Esophagus squamous epithelium (tissue), 5 donors: ENCODE data around the gene RNASE8. TPM values are rescaled to one million over a fixed set of nuclear protein-coding genes. Genes with fewer than 3 reads are reported as not detected.

Source experiments
- DNase-seq: peaks from one replicate; lab custom pipeline; 2025; lab: John Stamatoyannopoulos, UW
- H3K27ac ChIP-seq, 4 donors: fragments of 200-600 bp; sonication (generic); one replicate each; pipeline ENCODE4 v1.5.1; 2016 to 2019; ENCODE audit warnings: mild to moderate bottlenecking in 1 of 4
- H3K27me3 ChIP-seq, 4 donors: fragments of 200-600 bp; sonication (generic); 1 replicate in 3 of 4; 2 replicates in 1 of 4; pipeline versions ENCODE4 v1.5.1 to v1.6.0; 2017 to 2021; ENCODE audit warnings: antibody characterized with exemption in 1 of 4
- H3K36me3 ChIP-seq, 3 donors: fragments of 200-600 bp; sonication (generic); one replicate each; pipeline ENCODE4 v1.5.1; 2016 to 2019
- H3K4me1 ChIP-seq, 3 donors: fragments of 200-600 bp; sonication (generic); one replicate each; pipeline ENCODE4 v1.5.1; 2017 to 2019
- H3K4me3 ChIP-seq, 4 donors: fragments of 200-600 bp; sonication (generic); 1 replicate in 3 of 4; 2 replicates in 1 of 4; pipeline ENCODE4 v1.5.1; 2016 to 2019; ENCODE audit warnings: mild to moderate bottlenecking in 2 of 4, moderate library complexity in 1 of 4
- H3K9me3 ChIP-seq, 3 donors: fragments of 200-600 bp; sonication (generic); one replicate each; pipeline ENCODE4 v1.5.1; 2016 to 2019
- POLR2A ChIP-seq, 4 donors: fragments of 450-650 bp; IDR thresholded peaks; one replicate each; pipeline ENCODE4 v1.6.1; 2017; ENCODE audit warnings: antibody characterized with exemption in 4 of 4, mild to moderate bottlenecking in 4 of 4, moderate library complexity in 3 of 4
- WGBS, 2 donors: methylation state at CpG; one replicate each; pipeline ENCODE4 v1.1.5; 2018; 5-methylcytosine and 5-hydroxymethylcytosine counted together
- intact Hi-C: fragments of 100-400 bp; cut with DNase I; formaldehyde crosslinking; loops from one replicate; pipeline ENCODE4 v1.15.0; 2022
- total RNA-seq, 4 donors: library from RNA; depleted of rRNA; stranded (reverse); fragments of >200 nt; gene quantifications; one replicate each; pipeline ENCODE4 v1.1.0, GENCODE V29; 2016
- TF ChIP-seq, protein P1 (sequence below), 6 experiments: fragments of 450-650 bp in 4 of 6; fragments of 200-600 bp in 2 of 6; sonication (generic) in 2 of 6; IDR thresholded peaks; one replicate each; pipeline ENCODE4 v1.5.1; 2016 to 2019; ENCODE audit warnings: antibody characterized with exemption in 6 of 6, mild to moderate bottlenecking in 4 of 6, moderate library complexity in 4 of 6
- donor health status: DM: yes; HTN: yes; CAD: no.

The RNASE8 gene
- total RNA-seq, 4 donors from 2014 or later = not detected

DNA sequence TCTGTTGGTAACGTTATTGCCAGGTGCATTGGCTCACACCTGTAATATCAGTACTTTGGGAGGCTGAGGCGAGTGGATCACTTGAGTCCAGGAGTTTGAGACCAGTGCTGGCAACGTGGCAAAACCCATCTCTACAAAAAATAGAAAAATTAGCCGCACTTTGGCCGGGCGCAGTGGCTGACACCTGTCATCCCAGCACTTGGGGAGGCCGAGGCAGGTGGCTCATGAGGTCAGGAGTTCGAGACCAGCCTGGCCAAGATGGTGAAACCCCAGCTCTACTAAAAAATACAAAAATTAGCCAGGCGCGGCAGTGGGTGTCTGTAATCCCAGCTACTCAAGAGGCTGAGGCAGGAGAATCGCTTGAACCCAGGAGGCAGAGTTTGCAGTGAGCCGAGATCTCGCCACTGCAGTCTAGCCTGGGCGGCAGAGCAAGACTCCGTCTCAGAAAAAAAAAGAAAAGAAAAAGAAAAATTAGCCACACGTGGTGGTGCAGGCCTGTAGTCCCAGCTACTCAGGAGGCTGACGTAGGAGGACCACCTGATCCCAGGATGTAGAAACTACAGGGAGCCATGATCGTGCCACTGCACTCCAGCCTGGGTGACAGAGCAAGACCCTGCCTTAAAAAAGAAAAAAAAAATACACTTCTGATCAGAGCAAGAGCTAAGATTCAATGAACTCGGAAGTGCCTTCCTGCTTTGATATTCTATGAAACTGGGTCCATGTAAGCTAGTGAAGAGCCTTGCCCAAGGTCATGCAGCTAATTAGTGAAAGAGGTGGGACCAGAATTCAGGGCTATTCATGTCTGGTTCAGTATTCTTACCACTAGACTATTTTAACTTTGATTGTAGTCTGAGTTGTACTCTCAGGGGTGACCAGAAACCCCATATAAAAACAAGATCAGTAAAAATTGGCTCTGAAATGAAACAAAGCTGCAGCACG lies 4.2 kb upstream of the RNASE8 start:
- no peaks in the 10 kb centered on the region for H3K4me1 ChIP-seq
- no peaks in the 10 kb centered on the region for H3K27me3 ChIP-seq
- no peaks in the 10 kb centered on the region for H3K9me3 ChIP-seq
- no peak for DNase-seq
- intact Hi-C loops = no loop called here
- WGBS, 2 donors = 85 to 89% methylated on average over 14 to 20 of the region's 20 CpGs
- no peak overlapping the region for H3K4me3 ChIP-seq
- H3K27ac ChIP-seq = no peak overlapping the region
- no peak for TF ChIP-seq POLR2A (IDR thresholded peaks at IDR 0.05)
- TF ChIP-seq, protein P1, sequence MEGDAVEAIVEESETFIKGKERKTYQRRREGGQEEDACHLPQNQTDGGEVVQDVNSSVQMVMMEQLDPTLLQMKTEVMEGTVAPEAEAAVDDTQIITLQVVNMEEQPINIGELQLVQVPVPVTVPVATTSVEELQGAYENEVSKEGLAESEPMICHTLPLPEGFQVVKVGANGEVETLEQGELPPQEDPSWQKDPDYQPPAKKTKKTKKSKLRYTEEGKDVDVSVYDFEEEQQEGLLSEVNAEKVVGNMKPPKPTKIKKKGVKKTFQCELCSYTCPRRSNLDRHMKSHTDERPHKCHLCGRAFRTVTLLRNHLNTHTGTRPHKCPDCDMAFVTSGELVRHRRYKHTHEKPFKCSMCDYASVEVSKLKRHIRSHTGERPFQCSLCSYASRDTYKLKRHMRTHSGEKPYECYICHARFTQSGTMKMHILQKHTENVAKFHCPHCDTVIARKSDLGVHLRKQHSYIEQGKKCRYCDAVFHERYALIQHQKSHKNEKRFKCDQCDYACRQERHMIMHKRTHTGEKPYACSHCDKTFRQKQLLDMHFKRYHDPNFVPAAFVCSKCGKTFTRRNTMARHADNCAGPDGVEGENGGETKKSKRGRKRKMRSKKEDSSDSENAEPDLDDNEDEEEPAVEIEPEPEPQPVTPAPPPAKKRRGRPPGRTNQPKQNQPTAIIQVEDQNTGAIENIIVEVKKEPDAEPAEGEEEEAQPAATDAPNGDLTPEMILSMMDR (IDR thresholded peaks at IDR 0.05) = no peak
- H3K36me3 ChIP-seq = no peaks in the 10 kb centered on the region

DNA sequence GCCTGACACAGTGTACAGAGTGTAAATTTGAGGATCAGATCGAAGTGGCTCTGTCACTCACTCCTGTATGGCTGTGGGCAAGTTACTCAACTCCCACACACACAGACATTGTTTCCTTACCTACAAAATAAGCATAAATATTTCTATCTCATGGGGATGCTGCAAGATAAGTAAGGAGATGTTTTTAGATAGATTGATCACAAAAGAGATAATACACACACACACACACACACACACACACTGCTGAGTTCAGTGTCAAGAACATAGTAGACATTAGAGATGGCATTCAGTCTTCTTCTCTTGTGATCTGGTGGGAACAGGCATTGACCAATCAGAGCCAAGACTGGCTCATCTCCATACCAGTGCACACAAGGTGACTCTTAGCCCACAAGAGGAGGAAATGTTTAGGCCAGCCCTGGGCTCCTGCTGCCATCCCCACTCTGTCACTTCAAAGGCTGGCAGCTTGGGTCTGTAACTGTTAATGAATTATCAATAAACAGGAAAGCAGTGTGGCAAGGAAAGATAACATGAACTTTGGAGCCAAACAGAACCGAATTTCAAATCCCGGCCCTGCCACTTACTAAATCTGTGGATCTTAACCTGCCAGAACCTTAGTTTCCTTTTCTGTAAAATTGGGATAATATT lies 3.4 kb upstream of the RNASE8 start:
- H3K27ac ChIP-seq = no peak overlapping the region
- 71 to 72% methylated on average over 3 of the region's 3 CpGs for WGBS, 2 donors
- H3K4me3 ChIP-seq = no peak overlapping the region
- H3K36me3 ChIP-seq = no peaks in the 10 kb centered on the region
- H3K9me3 ChIP-seq = no peaks in the 10 kb centered on the region
- DNase-seq = no peak
- intact Hi-C loops = no loop called here
- TF ChIP-seq, protein P1 (IDR thresholded peaks at IDR 0.05) = no peak
- TF ChIP-seq POLR2A (IDR thresholded peaks at IDR 0.05) = no peak
- H3K4me1 ChIP-seq = no peaks in the 10 kb centered on the region
- H3K27me3 ChIP-seq = no peaks in the 10 kb centered on the region

DNA sequence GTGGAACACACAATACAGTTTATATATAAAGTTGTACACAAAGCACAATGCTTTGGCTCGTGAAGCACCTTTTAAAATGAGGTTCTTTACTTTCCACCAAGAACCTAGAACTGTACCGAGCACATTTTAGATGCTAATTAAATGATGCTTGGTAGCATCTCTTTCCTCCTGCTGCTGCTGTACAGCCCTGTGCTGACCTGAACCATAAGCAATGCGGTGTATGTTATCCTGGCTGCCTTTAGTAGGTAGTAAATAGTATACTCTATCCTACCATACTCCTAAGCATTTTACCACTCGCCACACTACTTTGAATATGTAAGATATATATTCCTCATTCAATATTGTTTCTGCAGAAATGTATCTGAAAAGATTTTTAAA lies 2.9 kb upstream of the RNASE8 start:
- Histone ChIP-seq H3K36me3 (no peaks in the 10 kb centered on the region), H3K4me3 (no peak overlapping the region), H3K4me1 (no peaks in the 10 kb centered on the region), H3K27me3 (no peaks in the 10 kb centered on the region), H3K9me3 (no peaks in the 10 kb centered on the region), H3K27ac (no peak overlapping the region)
- TF ChIP-seq POLR2A (IDR thresholded peaks at IDR 0.05) = no peak
- TF ChIP-seq, protein P1 (IDR thresholded peaks at IDR 0.05) = no peak
- WGBS, 2 donors = 86 to 90% methylated on average over 4 of the region's 4 CpGs
- intact Hi-C loops = no loop called here
- no peak for DNase-seq

DNA sequence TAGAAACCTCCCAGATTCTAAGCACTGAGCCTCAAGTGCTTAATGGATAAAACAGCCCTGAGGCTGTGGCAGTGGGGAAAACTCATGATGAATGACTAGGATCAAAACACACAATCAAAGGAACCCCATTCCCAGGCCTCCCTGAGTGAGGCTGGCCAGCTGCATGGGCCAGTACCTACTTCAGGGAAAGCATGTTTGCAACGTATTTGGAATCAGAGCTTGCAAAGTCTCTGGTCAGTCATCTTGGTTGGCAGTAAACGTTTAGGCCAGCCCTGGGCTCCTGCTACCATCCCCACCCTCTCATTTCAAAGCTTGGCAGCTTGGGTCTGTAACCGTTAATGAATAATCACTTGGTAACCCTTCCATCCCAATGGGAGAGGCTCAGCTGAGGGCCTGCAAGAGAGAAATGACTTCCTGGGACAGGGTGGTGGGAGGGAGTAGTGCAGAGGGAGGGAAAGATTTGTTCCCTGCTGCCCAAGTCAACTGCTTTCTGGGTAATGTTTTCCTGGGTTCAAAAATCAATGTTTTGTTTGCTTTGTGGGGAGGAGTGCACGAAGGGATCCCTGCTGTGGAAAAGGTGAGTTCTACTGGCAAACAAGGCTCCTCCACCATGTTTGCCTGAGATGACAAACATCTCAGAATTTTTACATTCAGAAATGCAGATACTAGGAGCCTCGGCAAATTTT lies 2.0 kb upstream of the RNASE8 start:
- intact Hi-C loops = no loop called here
- H3K9me3 ChIP-seq = no peaks in the 10 kb centered on the region
- H3K27ac ChIP-seq = no peak overlapping the region

More for the DNA sequence above, 2.0 kb upstream of the RNASE8 start:
- 60 to 73% methylated on average over 3 to 4 of the region's 5 CpGs for WGBS, 2 donors
- no peaks in the 10 kb centered on the region for H3K36me3 ChIP-seq
- no peaks in the 10 kb centered on the region for H3K4me1 ChIP-seq
- no peak for TF ChIP-seq POLR2A (IDR thresholded peaks at IDR 0.05)
- TF ChIP-seq, protein P1 (IDR thresholded peaks at IDR 0.05) = no peak
- no peak overlapping the region for H3K4me3 ChIP-seq
- DNase-seq = no peak
- no peaks in the 10 kb centered on the region for H3K27me3 ChIP-seq
